ENCODE results near the gene GABBR2.

- TF ChIP-seq POLR2A (IDR thresholded peaks at IDR 0.05) (no peak), CTCF (IDR thresholded peaks at IDR 0.05) (no peak)
Measured at GRCh38 chr9:98374385-98375051, 334.2 kb downstream of the GABBR2 start.
